ENCODE results near the gene RARRES2.

- TF ChIP-seq CTCF (IDR thresholded peaks at IDR 0.05), result no peak
- TF ChIP-seq POLR2A (IDR thresholded peaks at IDR 0.05), result no peak
These were observed 21.9 kb upstream of the RARRES2 start for GRCh38 chr7:150363370-150363769.
